Measurements from ENCODE around the gene SPATC1L. TPM values are rescaled to one million over a fixed set of nuclear protein-coding genes. Genes with fewer than 3 reads are reported as not detected.

Gene SPATC1L
- total and polyA plus RNA-seq, 4 experiments from 2014 or later: 6.0 to 6.9 (median 6.6) TPM

- no peak for DNase-seq
- Mint-ChIP-seq H3K4me1 (no peaks in the 10 kb centered on the region), H3K4me3 (no peak overlapping the region), H3K9me3 (peaks cover 0 to 1% (median 0%) of the 10 kb centered on the region in 8 donors), H3K27me3 (no peaks in the 10 kb centered on the region), H3K27ac (no peak overlapping the region), H3K36me3 (no peaks in the 10 kb centered on the region)
- Histone ChIP-seq H3K27me3 (ENCODE audit: insufficient read depth, low read length) (no peaks in the 10 kb centered on the region), H3K4me1 (ENCODE audit: insufficient read depth, low read length) (no peaks in the 10 kb centered on the region), H3K9me3 (ENCODE audit: control insufficient read depth in 1 of 2, low read length in 2 of 2) (peaks cover 0 to 4% of the 10 kb centered on the region in 2 donors), H3K27ac (ENCODE audit: low read depth, low read length) (no peak overlapping the region), H3K4me3 (ENCODE audit: low read length in 2 of 2) (no peak overlapping the region), H3K36me3 (ENCODE audit: insufficient read depth, low read length) (no peaks in the 10 kb centered on the region)
- intact Hi-C loops (cut with micrococcal nuclease): no loop called here
- CTCF ChIA-PET (ENCODE audit: partially characterized antibody): no interaction called here
- POLR2A ChIA-PET (ENCODE audit: partially characterized antibody): no interaction called here
These were observed 64.5 kb downstream of the SPATC1L start for GRCh38 chr21:46119637-46120271.

DNA sequence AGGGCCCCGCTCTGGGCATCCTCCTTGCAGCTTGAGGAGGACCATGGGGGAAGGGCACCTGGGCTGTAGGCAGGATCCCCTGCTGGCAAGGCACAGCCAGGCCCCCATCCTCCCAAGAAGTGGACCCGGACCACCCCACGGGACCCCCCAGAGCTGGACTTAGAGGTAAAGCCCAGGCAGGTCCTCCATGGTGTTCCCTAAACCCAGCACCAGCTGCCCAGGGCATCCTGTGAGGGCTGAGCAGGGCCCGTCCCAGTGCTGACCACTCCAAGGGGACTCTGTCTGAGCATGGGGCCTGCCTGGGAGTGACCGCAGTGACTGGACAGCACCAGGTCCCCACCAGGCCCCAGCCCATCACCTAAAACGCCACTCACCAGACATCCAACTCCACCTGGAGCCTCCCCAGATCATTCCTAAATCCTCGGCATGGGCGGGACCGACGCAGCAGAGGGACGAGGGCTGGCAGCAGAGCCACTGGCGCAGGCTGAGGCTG, 65.1 kb downstream of the SPATC1L start:
- H3K27me3 ChIP-seq (ENCODE audit: insufficient read depth, low read length): no peaks in the 10 kb centered on the region
- DNase-seq: no peak
- no peaks in the 10 kb centered on the region for H3K4me1 Mint-ChIP-seq
- H3K36me3 Mint-ChIP-seq: peaks cover 0 to 3% of the 10 kb centered on the region in 2 donors
- no peak overlapping the region for H3K27ac Mint-ChIP-seq
- ChIA-PET CTCF (ENCODE audit: partially characterized antibody) (no interaction called here), POLR2A (ENCODE audit: partially characterized antibody) (no interaction called here)
- no peak overlapping the region for H3K27ac ChIP-seq (ENCODE audit: low read depth, low read length)
- intact Hi-C loops (cut with micrococcal nuclease): no loop called here
- H3K9me3 Mint-ChIP-seq: peaks cover 0 to 1% (median 0%) of the 10 kb centered on the region in 8 donors
- peaks cover 0 to 7% of the 10 kb centered on the region in 2 donors for H3K9me3 ChIP-seq (ENCODE audit: control insufficient read depth in 1 of 2, low read length in 2 of 2)
- H3K4me3 Mint-ChIP-seq: no peak overlapping the region
- H3K4me1 ChIP-seq (ENCODE audit: insufficient read depth, low read length): no peaks in the 10 kb centered on the region
- H3K4me3 ChIP-seq (ENCODE audit: low read length in 2 of 2): no peak overlapping the region
- no peaks in the 10 kb centered on the region for H3K27me3 Mint-ChIP-seq
- H3K36me3 ChIP-seq (ENCODE audit: insufficient read depth, low read length): no peaks in the 10 kb centered on the region

GRCh38 chr21:46118316-46119143, 65.7 kb downstream of the SPATC1L start:
- H3K4me3 ChIP-seq (ENCODE audit: low read length in 2 of 2): no peak overlapping the region
- no peak overlapping the region for H3K27ac ChIP-seq (ENCODE audit: low read depth, low read length)
- Mint-ChIP-seq H3K4me1 (no peaks in the 10 kb centered on the region), H3K36me3 (peaks cover 0 to 3% of the 10 kb centered on the region in 2 donors), H3K27me3 (no peaks in the 10 kb centered on the region), H3K4me3 (no peak overlapping the region), H3K9me3 (peaks cover 0 to 4% (median 0%) of the 10 kb centered on the region in 8 donors), H3K27ac (no peak overlapping the region)
- intact Hi-C loops (cut with micrococcal nuclease): no loop called here
- H3K9me3 ChIP-seq (ENCODE audit: control insufficient read depth in 1 of 2, low read length in 2 of 2): peaks cover 0 to 7% of the 10 kb centered on the region in 2 donors
- H3K36me3 ChIP-seq (ENCODE audit: insufficient read depth, low read length): no peaks in the 10 kb centered on the region
- CTCF ChIA-PET (ENCODE audit: partially characterized antibody): no interaction called here
- POLR2A ChIA-PET (ENCODE audit: partially characterized antibody): no interaction called here
- DNase-seq: no peak
- H3K27me3 ChIP-seq (ENCODE audit: insufficient read depth, low read length): no peaks in the 10 kb centered on the region
- H3K4me1 ChIP-seq (ENCODE audit: insufficient read depth, low read length): no peaks in the 10 kb centered on the region

DNA sequence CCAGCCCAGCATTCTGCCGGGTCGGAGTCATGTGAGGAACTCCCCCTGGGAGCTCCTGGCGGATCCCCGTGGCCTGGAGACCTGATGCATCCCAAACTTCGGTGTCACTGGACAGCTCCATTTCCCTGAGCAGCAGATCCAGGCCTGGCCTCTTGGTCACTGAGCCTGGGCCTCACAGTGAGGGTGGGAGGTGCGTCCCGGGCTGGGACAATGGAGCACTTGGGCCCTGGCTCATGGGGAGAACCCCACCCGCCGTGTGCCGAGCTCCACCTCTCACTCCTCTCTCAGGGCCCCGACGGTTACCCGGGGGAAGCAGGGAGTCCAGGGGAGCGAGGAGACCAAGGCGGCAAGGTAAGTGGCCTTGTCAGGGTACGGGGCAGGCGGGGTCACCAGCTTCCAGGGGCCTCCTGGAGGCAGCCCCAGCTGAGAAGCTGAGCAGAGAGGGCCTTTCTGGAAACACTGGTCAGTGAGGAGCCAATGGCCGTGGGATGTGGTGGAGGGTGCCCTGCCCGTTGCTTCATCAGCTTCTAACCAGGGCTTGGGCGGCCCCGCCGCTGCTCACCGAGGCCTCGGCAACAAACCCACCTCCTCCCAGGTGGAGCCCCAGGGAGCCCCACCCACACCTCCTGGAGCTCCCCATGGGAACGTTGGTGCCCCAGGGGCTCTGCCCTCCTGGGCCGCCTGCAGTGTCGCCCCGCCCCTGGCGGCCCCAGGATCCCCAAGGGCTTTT, 66.5 kb downstream of the SPATC1L start:
- H3K9me3 Mint-ChIP-seq: peaks cover 0 to 4% (median 0%) of the 10 kb centered on the region in 8 donors
- peaks cover 0 to 3% of the 10 kb centered on the region in 2 donors for H3K36me3 Mint-ChIP-seq
- H3K27me3 Mint-ChIP-seq: no peaks in the 10 kb centered on the region
- no peaks in the 10 kb centered on the region for H3K27me3 ChIP-seq (ENCODE audit: insufficient read depth, low read length)
- H3K4me1 Mint-ChIP-seq: no peaks in the 10 kb centered on the region
- H3K4me1 ChIP-seq (ENCODE audit: insufficient read depth, low read length): no peaks in the 10 kb centered on the region
- H3K27ac Mint-ChIP-seq: no peak overlapping the region
- H3K9me3 ChIP-seq (ENCODE audit: control insufficient read depth in 1 of 2, low read length in 2 of 2): peaks cover 0 to 7% of the 10 kb centered on the region in 2 donors
- no peak overlapping the region for H3K4me3 Mint-ChIP-seq
- DNase-seq: no peak
- H3K36me3 ChIP-seq (ENCODE audit: insufficient read depth, low read length): no peaks in the 10 kb centered on the region
- intact Hi-C loops (cut with micrococcal nuclease): no loop called here
- no peak overlapping the region for H3K4me3 ChIP-seq (ENCODE audit: low read length in 2 of 2)
- ChIA-PET CTCF (ENCODE audit: partially characterized antibody) (no interaction called here), POLR2A (ENCODE audit: partially characterized antibody) (no interaction called here)
- H3K27ac ChIP-seq (ENCODE audit: low read depth, low read length): no peak overlapping the region

GRCh38 chr21:46116776-46117585, 67.3 kb downstream of the SPATC1L start:
- POLR2A ChIA-PET (ENCODE audit: partially characterized antibody): no interaction called here
- no peak for DNase-seq

DNA sequence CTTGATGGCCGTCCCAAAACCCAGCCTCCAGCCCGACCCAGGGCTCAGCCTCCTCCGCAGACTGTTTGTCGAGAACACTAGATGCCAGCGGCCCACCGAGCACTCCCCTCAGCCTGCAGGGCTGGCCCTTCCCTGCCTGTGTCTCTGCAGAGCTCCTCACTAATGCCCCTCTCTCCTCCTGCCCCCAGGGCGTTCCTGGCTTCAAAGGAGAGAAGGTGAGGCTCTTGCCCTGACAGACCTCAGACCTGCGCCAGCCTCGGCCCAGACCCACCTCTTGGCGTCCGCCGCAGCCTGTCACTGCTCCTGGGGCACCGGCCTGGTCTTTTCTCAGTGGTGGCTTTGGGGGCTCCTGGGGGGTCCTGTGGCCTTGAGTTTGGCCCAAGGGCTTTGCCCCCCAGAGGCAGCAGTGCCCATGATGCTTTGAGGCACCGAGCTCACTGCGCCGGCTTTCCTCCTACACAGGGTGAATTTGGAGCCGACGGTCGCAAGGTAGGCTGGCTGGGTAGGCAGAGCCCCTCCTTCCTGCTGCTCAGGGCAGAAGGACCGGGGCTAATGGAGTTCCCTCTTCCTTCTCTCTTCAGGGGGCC, 68.0 kb downstream of the SPATC1L start:
- Mint-ChIP-seq H3K9me3 (peaks cover 0 to 4% (median 0%) of the 10 kb centered on the region in 8 donors), H3K4me3 (no peak overlapping the region), H3K27ac (no peak overlapping the region), H3K4me1 (no peaks in the 10 kb centered on the region), H3K27me3 (no peaks in the 10 kb centered on the region), H3K36me3 (peaks cover 0 to 3% of the 10 kb centered on the region in 2 donors)
- H3K4me3 ChIP-seq (ENCODE audit: low read length in 2 of 2): no peak overlapping the region
- no peaks in the 10 kb centered on the region for H3K27me3 ChIP-seq (ENCODE audit: insufficient read depth, low read length)
- ChIA-PET POLR2A (ENCODE audit: partially characterized antibody) (no interaction called here), CTCF (ENCODE audit: partially characterized antibody) (no interaction called here)
- H3K9me3 ChIP-seq (ENCODE audit: control insufficient read depth in 1 of 2, low read length in 2 of 2): peaks cover 0 to 7% of the 10 kb centered on the region in 2 donors
- DNase-seq: no peak
- H3K4me1 ChIP-seq (ENCODE audit: insufficient read depth, low read length): no peaks in the 10 kb centered on the region
- intact Hi-C loops (cut with micrococcal nuclease): no loop called here
- no peaks in the 10 kb centered on the region for H3K36me3 ChIP-seq (ENCODE audit: insufficient read depth, low read length)
- no peak overlapping the region for H3K27ac ChIP-seq (ENCODE audit: low read depth, low read length)

More at GRCh38 chr21:46116776-46117585, 67.3 kb downstream of the SPATC1L start:
- Histone ChIP-seq H3K4me1 (ENCODE audit: insufficient read depth, low read length) (no peaks in the 10 kb centered on the region), H3K4me3 (ENCODE audit: low read length in 2 of 2) (no peak overlapping the region), H3K27ac (ENCODE audit: low read depth, low read length) (no peak overlapping the region), H3K27me3 (ENCODE audit: insufficient read depth, low read length) (no peaks in the 10 kb centered on the region), H3K9me3 (ENCODE audit: control insufficient read depth in 1 of 2, low read length in 2 of 2) (peaks cover 0 to 7% of the 10 kb centered on the region in 2 donors), H3K36me3 (ENCODE audit: insufficient read depth, low read length) (no peaks in the 10 kb centered on the region)
- H3K27ac Mint-ChIP-seq: no peak overlapping the region
- peaks cover 0 to 3% of the 10 kb centered on the region in 2 donors for H3K36me3 Mint-ChIP-seq
- no peak overlapping the region for H3K4me3 Mint-ChIP-seq
- H3K4me1 Mint-ChIP-seq: no peaks in the 10 kb centered on the region
- intact Hi-C loops (cut with micrococcal nuclease): no loop called here
- CTCF ChIA-PET (ENCODE audit: partially characterized antibody): no interaction called here
- no peaks in the 10 kb centered on the region for H3K27me3 Mint-ChIP-seq
- peaks cover 0 to 4% (median 0%) of the 10 kb centered on the region in 8 donors for H3K9me3 Mint-ChIP-seq
